Lung (tissue), 12 donors: ENCODE measurements around the gene LRRC74A. TPM values are rescaled to one million over a fixed set of nuclear protein-coding genes. Genes with fewer than 3 reads are reported as not detected.

Experiments used
- ATAC-seq: fragments of 200-7000 bp; cut with Tn5 transposase; one replicate; pipeline ENCODE4 v1.9.1; 2020; ENCODE audit warnings: moderate number of reproducible peaks; ENCODE audit not compliant: insufficient read depth, low FRiP score
- DNase-seq, 3 donors: peaks; one replicate each; pipeline ENCODE4 v3.0.0-alpha.2; 2013 to 2017
- H3K27ac ChIP-seq, 2 donors: one replicate each; pipeline ENCODE4 v1.5.1; 2013; ENCODE audit warnings: mild to moderate bottlenecking in 2 of 2, moderate library complexity in 2 of 2, control low read depth in 1 of 2, inconsistent platforms in 1 of 2, low read depth in 1 of 2, low read length in 1 of 2
- H3K27me3 ChIP-seq, 3 donors: one replicate each; pipeline ENCODE4 v1.5.1; 2013; ENCODE audit warnings: low read length in 2 of 3; ENCODE audit not compliant: control insufficient read depth in 3 of 3, insufficient read depth in 3 of 3
- H3K36me3 ChIP-seq, 4 donors: one replicate each; pipeline ENCODE4 v1.5.1; 2013; ENCODE audit warnings: low read length in 4 of 4, mild to moderate bottlenecking in 1 of 4, moderate library complexity in 1 of 4; ENCODE audit not compliant: control insufficient read depth in 4 of 4, insufficient read depth in 4 of 4
- H3K4me1 ChIP-seq, 5 donors: one replicate each; pipeline ENCODE4 v1.5.1; 2013; ENCODE audit warnings: low read length in 5 of 5, mild to moderate bottlenecking in 2 of 5, moderate library complexity in 1 of 5; ENCODE audit not compliant: control insufficient read depth in 5 of 5, insufficient read depth in 5 of 5
- H3K4me3 ChIP-seq: one replicate; pipeline ENCODE4 v1.5.1; 2013; ENCODE audit warnings: mild to moderate bottlenecking, control low read depth, moderate library complexity
- H3K9ac ChIP-seq, 2 donors: one replicate each; pipeline ENCODE4 v1.5.1; 2013; ENCODE audit warnings: low read length in 2 of 2, control low read depth in 1 of 2; ENCODE audit not compliant: insufficient read depth in 1 of 2
- H3K9me3 ChIP-seq, 4 donors: one replicate each; pipeline ENCODE4 v1.5.1; 2013; ENCODE audit warnings: low read length in 3 of 4, mild to moderate bottlenecking in 1 of 4, moderate library complexity in 1 of 4; ENCODE audit not compliant: control insufficient read depth in 4 of 4, insufficient read depth in 3 of 4
- WGBS, 2 donors: extraction: QIAGEN DNeasy Blood & Tissue Kit; methylation state at CpG; one replicate each; pipeline ENCODE4 v1.1.7; 2013; 5-methylcytosine and 5-hydroxymethylcytosine counted together
- polyA plus RNA-seq, 2 donors: library from polyadenylated mRNA; stranded (reverse); fragments of 200-250 nt; gene quantifications; one replicate each; pipeline ENCODE4 v1.2.1, GENCODE V29; 2013
- total RNA-seq, 2 donors: library from RNA; depleted of rRNA in 1 of 2; stranded (reverse); fragments of >200 nt in 1 of 2; gene quantifications; one replicate each; pipeline ENCODE4 v1.2.1, GENCODE V29; 2014 to 2021
- TF ChIP-seq, protein P1 (sequence below): IDR thresholded peaks from 2 replicates; pipeline ENCODE4 v1.5.1; 2012; ENCODE audit warnings: mild to moderate bottlenecking; ENCODE audit errors: control extremely low read depth, extremely low read depth
- donor health status: control.
- donor health status: control.
- donor health status: Bipolar disorder and iron deficiency.
- donor health status: healthy.
- donor health status: DM: yes; HTN: yes; CAD: no.

Gene LRRC74A
- total and polyA plus RNA-seq, 4 donors = not detected

DNA sequence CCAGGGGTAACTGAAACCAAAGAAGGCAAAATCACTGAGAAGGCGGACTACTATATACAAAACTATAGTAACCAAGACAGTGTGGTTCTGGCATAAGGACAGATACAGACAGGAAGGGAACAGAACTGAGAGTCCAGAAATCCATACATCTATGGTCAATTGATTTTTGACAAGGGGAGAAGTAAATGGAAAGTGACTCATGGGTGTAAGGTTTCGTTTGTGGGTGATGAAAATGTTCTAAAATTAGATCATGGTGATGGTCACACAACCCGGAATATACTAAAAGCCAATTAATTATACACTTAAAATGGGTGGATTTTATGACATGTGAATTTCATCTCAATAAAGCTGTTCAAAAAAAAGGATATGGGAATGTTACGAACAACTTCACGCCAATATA lies 32.3 kb upstream of the LRRC74A start:
- Histone ChIP-seq H3K9ac (no peak overlapping the region), H3K27ac (no peak overlapping the region), H3K36me3 (peaks cover 10 to 29% (median 21%) of the 10 kb centered on the region in 4 donors), H3K4me1 (no peaks in the 10 kb centered on the region), H3K9me3 (no peaks in the 10 kb centered on the region), H3K4me3 (no peak overlapping the region), H3K27me3 (no peaks in the 10 kb centered on the region)
- WGBS, 2 donors = 79 to 90% methylated on average over 5 of the region's 5 CpGs
- no peak for DNase-seq
- TF ChIP-seq, protein P1, sequence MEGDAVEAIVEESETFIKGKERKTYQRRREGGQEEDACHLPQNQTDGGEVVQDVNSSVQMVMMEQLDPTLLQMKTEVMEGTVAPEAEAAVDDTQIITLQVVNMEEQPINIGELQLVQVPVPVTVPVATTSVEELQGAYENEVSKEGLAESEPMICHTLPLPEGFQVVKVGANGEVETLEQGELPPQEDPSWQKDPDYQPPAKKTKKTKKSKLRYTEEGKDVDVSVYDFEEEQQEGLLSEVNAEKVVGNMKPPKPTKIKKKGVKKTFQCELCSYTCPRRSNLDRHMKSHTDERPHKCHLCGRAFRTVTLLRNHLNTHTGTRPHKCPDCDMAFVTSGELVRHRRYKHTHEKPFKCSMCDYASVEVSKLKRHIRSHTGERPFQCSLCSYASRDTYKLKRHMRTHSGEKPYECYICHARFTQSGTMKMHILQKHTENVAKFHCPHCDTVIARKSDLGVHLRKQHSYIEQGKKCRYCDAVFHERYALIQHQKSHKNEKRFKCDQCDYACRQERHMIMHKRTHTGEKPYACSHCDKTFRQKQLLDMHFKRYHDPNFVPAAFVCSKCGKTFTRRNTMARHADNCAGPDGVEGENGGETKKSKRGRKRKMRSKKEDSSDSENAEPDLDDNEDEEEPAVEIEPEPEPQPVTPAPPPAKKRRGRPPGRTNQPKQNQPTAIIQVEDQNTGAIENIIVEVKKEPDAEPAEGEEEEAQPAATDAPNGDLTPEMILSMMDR = no peak
- ATAC-seq = no peak

GRCh38 chr14:76806446-76806845 lies 19.8 kb upstream of the LRRC74A start:
- no peaks in the 10 kb centered on the region for H3K27me3 ChIP-seq
- H3K27ac ChIP-seq = no peak overlapping the region
- H3K9ac ChIP-seq = no peak overlapping the region
- H3K9me3 ChIP-seq = no peaks in the 10 kb centered on the region
- peaks cover 22 to 39% (median 29%) of the 10 kb centered on the region in 4 donors for H3K36me3 ChIP-seq
- no peak overlapping the region for H3K4me3 ChIP-seq
- no peak for DNase-seq
- 95 to 96% methylated on average over 12 of the region's 12 CpGs for WGBS, 2 donors
- TF ChIP-seq, protein P1 = no peak
- ATAC-seq = no peak
- peaks cover 0 to 11% (median 3%) of the 10 kb centered on the region in 5 donors for H3K4me1 ChIP-seq

DNA sequence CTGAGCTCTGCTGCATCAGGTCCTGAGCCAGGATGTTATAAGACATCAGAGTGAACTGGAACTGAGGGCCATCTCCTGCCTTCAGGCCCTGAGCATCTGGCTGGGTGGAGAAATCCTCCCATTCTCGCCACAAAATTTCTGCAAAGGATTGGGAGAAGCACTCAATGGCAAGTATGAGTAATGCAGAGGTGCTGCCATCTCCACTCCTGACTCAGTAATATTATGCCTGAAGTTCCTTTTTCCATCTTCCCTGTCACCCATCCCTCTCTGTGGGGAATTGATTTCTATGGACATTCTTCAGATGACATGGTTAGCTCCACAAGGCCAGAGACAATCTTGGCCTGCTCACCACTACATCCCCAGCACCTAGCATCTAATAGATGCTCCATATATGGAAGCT lies 18.2 kb upstream of the LRRC74A start:
- H3K27ac ChIP-seq = no peak overlapping the region
- H3K9ac ChIP-seq = no peak overlapping the region
- H3K27me3 ChIP-seq = no peaks in the 10 kb centered on the region
- no peak for ATAC-seq
- H3K4me3 ChIP-seq = no peak overlapping the region
- DNase-seq = no peak
- H3K36me3 ChIP-seq = peaks cover 18 to 34% (median 24%) of the 10 kb centered on the region in 4 donors
- TF ChIP-seq, protein P1 = no peak
- WGBS, 2 donors = 91 to 100% methylated on average over 1 of the region's 1 CpG
- H3K4me1 ChIP-seq = peaks cover 0 to 18% (median 4%) of the 10 kb centered on the region in 5 donors
- no peaks in the 10 kb centered on the region for H3K9me3 ChIP-seq

DNA sequence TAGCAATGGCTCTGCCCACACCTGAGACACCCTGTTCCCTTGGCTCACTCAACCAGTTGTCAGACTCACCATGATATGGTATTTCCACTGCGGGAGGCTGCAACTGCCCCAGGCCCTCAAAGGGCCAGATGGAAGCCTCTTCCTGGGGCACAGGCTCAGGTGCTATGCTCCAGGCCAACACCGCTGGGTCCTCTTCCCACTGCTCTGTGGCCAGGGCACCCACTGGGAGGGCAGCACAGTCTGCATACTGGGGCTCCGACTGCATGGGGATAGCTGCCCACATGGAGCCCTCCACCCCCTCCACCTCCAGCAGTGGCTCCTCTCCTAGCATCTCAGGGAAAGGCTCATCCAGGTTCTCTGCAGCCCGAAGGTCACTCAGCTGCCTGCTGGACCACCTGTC lies 17.2 kb upstream of the LRRC74A start:
- ATAC-seq = no peak
- 94% methylated on average over 4 of the region's 4 CpGs for WGBS, 2 donors
- Histone ChIP-seq H3K27me3 (no peaks in the 10 kb centered on the region), H3K36me3 (peaks cover 10 to 25% (median 21%) of the 10 kb centered on the region in 4 donors), H3K9me3 (no peaks in the 10 kb centered on the region), H3K4me1 (peaks cover 0 to 18% (median 4%) of the 10 kb centered on the region in 5 donors), H3K9ac (no peak overlapping the region), H3K4me3 (no peak overlapping the region), H3K27ac (no peak overlapping the region)
- no peak for DNase-seq
- TF ChIP-seq, protein P1 = no peak
